Measurements from ENCODE around the gene TUBGCP2. TPM values are rescaled to one million over a fixed set of nuclear protein-coding genes. Genes with fewer than 3 reads are reported as not detected.
A peak's percentile ranks its signal among the peaks of the same experiment; 100 is the strongest.

TUBGCP2 gene
- total RNA-seq, 1 donor from 2014 or later: 47.7 TPM

- DNase-seq: no peak
Observed at GRCh38 chr10:133263674-133264073, 45.0 kb downstream of the TUBGCP2 start.

GRCh38 chr10:133262696-133263095, 46.0 kb downstream of the TUBGCP2 start:
- no peak for DNase-seq

GRCh38 chr10:133261726-133262325, 46.8 kb downstream of the TUBGCP2 start:
- peak; percentile 82 for DNase-seq

- peak; percentile 55 for DNase-seq
Observed at GRCh38 chr10:133260895-133261725, 47.6 kb downstream of the TUBGCP2 start.

GRCh38 chr10:133259602-133259989, 49.1 kb downstream of the TUBGCP2 start:
- DNase-seq: no peak

- peak; percentile 53 for DNase-seq
Observed at GRCh38 chr10:133258818-133259601, 49.7 kb downstream of the TUBGCP2 start.

GRCh38 chr10:133258066-133258817, 50.4 kb downstream of the TUBGCP2 start:
- DNase-seq: no peak

GRCh38 chr10:133257489-133258065, 51.1 kb downstream of the TUBGCP2 start:
- DNase-seq: peak; percentile 47

- DNase-seq: no peak
Observed at GRCh38 chr10:133255323-133255722, 53.3 kb downstream of the TUBGCP2 start.

- no peak for DNase-seq
Observed at GRCh38 chr10:133254421-133255120, 54.1 kb downstream of the TUBGCP2 start.

- DNase-seq: no peak
Observed at GRCh38 chr10:133253361-133253955, 55.2 kb downstream of the TUBGCP2 start.

GRCh38 chr10:133252223-133252552, 56.5 kb downstream of the TUBGCP2 start:
- DNase-seq: no peak

GRCh38 chr10:133251388-133252222, 57.1 kb downstream of the TUBGCP2 start:
- peak; percentile 29 for DNase-seq

- no peak for DNase-seq
Observed at GRCh38 chr10:133249975-133250754, 58.5 kb downstream of the TUBGCP2 start.

GRCh38 chr10:133249094-133249780, 59.4 kb downstream of the TUBGCP2 start:
- no peak for DNase-seq

- DNase-seq: no peak
Observed at GRCh38 chr10:133248334-133248715, 60.3 kb downstream of the TUBGCP2 start.

- DNase-seq: no peak
Observed at GRCh38 chr10:133247681-133248333, 60.9 kb downstream of the TUBGCP2 start.

GRCh38 chr10:133246236-133246626, 62.4 kb downstream of the TUBGCP2 start:
- no peak for DNase-seq

Measured in tongue (tissue), 2 donors.